Pancreas (tissue), 10 donors: Measurements from ENCODE around the gene SMC1A. TPM values are rescaled to one million over a fixed set of nuclear protein-coding genes. Genes with fewer than 3 reads are reported as not detected.

Experiments
- ATAC-seq, 4 donors: fragments of 200-7000 bp; cut with Tn5 transposase; one replicate each; pipeline versions ENCODE4 v1.8.0 to v1.9.1; 2020; ENCODE audit warnings: mild to moderate bottlenecking in 4 of 4, moderate library complexity in 4 of 4
- DNase-seq, 6 donors: peaks; one replicate each; pipeline ENCODE4 v3.0.0-alpha.2; 2020
- FAIRE-seq: peaks from 2 replicates; lab custom pipeline; 2012; peaks lifted over from hg19 to GRCh38; lab: Jason Lieb, UNC
- H3K27ac ChIP-seq, 4 donors: fragments of 200-600 bp; sonication (generic); 1 replicate in 3 of 4; 2 replicates in 1 of 4; pipeline versions ENCODE4 v1.5.0 to v1.8.0; 2020
- H3K27me3 ChIP-seq, 4 donors: fragments of 200-600 bp; one replicate each; pipeline ENCODE4 v1.8.0; 2021
- H3K36me3 ChIP-seq, 3 donors: fragments of 200-600 bp; sonication (generic) in 1 of 3; one replicate each; pipeline versions ENCODE4 v1.5.0 to v1.8.0; 2020 to 2021
- H3K4me1 ChIP-seq, 3 donors: fragments of 200-600 bp; one replicate each; pipeline ENCODE4 v1.8.0; 2021
- H3K4me3 ChIP-seq, 4 donors: fragments of 200-600 bp; sonication (generic) in 2 of 4; one replicate each; pipeline versions ENCODE4 v1.5.0 to v1.8.0; 2020 to 2021
- H3K9me3 ChIP-seq, 4 donors: fragments of 200-600 bp; one replicate each; pipeline ENCODE4 v1.8.0; 2021
- WGBS, 2 donors: extraction: QIAGEN DNeasy Blood & Tissue Kit; methylation state at CpG; one replicate each; pipeline ENCODE4 v1.1.7; 2013; 5-methylcytosine and 5-hydroxymethylcytosine counted together
- intact Hi-C, 3 donors: fragments of 100-400 bp; cut with DNase I; formaldehyde crosslinking; loops; one replicate each; pipeline versions ENCODE4 v1.11.1 to v1.14.2; 2022
- polyA plus RNA-seq, 2 donors: library from polyadenylated mRNA; stranded (reverse); fragments of 200-250 nt; gene quantifications; one replicate each; pipeline ENCODE4 v1.2.3, GENCODE V29; 2013
- total RNA-seq, 6 donors: library from RNA; stranded (reverse); fragmentation: NEBNext Ultra II Directional in 4 of 6; extraction: Animal tissue kit (Norgen Biotek cat#: 25700) in 4 of 6; gene quantifications; one replicate each; pipeline versions ENCODE4 v1.2.1 to v1.2.4, GENCODE V29; 2021 to 2023
- TF ChIP-seq, protein P1 (sequence below), 4 donors: fragments of 200-600 bp; sonication (generic) in 3 of 4; IDR thresholded peaks; one replicate each; pipeline versions ENCODE4 v1.5.0 to v1.8.0; 2021; ENCODE audit warnings: antibody characterized with exemption in 4 of 4
- donor health status: healthy with polysubstance abuse.
- donor health status: DM: no; HTN: no; CAD: no; lungs with moderate emphysema.
- donor health status: DM: no; HTN: no; CAD: no.
- donor health status: control.
- donor health status: control.
- donor health status: Bipolar disorder and iron deficiency.
- donor health status: DM: yes; HTN: yes; CAD: no.
- donor health status: DM: no; HTN: no; CAD: no.
- donor health status: DM: no; HTN: no; CAD: no.
- donor health status: DM: yes; HTN: yes; CAD: no.

SMC1A gene
- total and polyA plus RNA-seq, 8 donors: 6.1 to 38.2 (median 20.5) TPM

GRCh38 chrX:53379747-53380146, 42.7 kb downstream of the SMC1A start:
- H3K4me1 ChIP-seq: no peaks in the 10 kb centered on the region
- H3K4me3 ChIP-seq: no peak overlapping the region
- DNase-seq (no peak), ATAC-seq (no peak), FAIRE-seq (no peak)
- H3K36me3 ChIP-seq: peaks cover 0 to 38% (median 31%) of the 10 kb centered on the region in 3 donors
- H3K9me3 ChIP-seq: no peaks in the 10 kb centered on the region
- TF ChIP-seq, protein P1, sequence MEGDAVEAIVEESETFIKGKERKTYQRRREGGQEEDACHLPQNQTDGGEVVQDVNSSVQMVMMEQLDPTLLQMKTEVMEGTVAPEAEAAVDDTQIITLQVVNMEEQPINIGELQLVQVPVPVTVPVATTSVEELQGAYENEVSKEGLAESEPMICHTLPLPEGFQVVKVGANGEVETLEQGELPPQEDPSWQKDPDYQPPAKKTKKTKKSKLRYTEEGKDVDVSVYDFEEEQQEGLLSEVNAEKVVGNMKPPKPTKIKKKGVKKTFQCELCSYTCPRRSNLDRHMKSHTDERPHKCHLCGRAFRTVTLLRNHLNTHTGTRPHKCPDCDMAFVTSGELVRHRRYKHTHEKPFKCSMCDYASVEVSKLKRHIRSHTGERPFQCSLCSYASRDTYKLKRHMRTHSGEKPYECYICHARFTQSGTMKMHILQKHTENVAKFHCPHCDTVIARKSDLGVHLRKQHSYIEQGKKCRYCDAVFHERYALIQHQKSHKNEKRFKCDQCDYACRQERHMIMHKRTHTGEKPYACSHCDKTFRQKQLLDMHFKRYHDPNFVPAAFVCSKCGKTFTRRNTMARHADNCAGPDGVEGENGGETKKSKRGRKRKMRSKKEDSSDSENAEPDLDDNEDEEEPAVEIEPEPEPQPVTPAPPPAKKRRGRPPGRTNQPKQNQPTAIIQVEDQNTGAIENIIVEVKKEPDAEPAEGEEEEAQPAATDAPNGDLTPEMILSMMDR (IDR thresholded peaks at IDR 0.05): no peak
- intact Hi-C loops: no loop called here
- no peak overlapping the region for H3K27ac ChIP-seq
- 76 to 83% methylated on average over 4 of the region's 4 CpGs for WGBS, 2 donors
- H3K27me3 ChIP-seq: no peaks in the 10 kb centered on the region

GRCh38 chrX:53379008-53379710, 43.3 kb downstream of the SMC1A start:
- H3K36me3 ChIP-seq: peaks cover 0 to 38% (median 31%) of the 10 kb centered on the region in 3 donors
- FAIRE-seq (no peak), DNase-seq (no peak), ATAC-seq (no peak)
- no peak overlapping the region for H3K27ac ChIP-seq
- H3K9me3 ChIP-seq: no peaks in the 10 kb centered on the region
- TF ChIP-seq, protein P1 (IDR thresholded peaks at IDR 0.05): no peak
- H3K27me3 ChIP-seq: no peaks in the 10 kb centered on the region
- WGBS, 2 donors: 98 to 99% methylated on average over 3 of the region's 3 CpGs
- no peaks in the 10 kb centered on the region for H3K4me1 ChIP-seq
- no peak overlapping the region for H3K4me3 ChIP-seq
- intact Hi-C loops: no loop called here

DNA sequence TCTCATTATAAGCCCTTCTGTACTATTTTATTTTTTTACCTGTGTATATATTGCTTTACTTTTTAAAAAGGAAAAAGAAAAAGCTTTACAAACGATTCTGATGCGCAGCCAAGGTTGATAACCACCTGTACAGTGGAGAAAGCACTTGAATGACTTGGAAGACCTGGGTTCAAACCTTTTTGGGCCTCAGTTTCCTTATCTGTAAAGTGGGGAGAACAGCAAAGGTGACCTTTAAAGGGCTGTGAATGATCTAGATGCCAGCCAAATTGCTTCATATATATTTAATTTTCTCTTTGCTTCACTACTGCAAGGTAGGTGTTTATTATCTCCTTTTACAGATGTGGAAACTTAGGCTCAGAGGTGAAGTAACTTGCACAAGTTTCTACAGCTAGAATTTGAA, 45.0 kb downstream of the SMC1A start:
- DNase-seq (no peak), ATAC-seq (no peak), FAIRE-seq (no peak)
- Histone ChIP-seq H3K36me3 (peaks cover 0 to 27% (median 26%) of the 10 kb centered on the region in 3 donors), H3K9me3 (no peaks in the 10 kb centered on the region), H3K4me3 (no peak overlapping the region), H3K27ac (no peak overlapping the region), H3K4me1 (no peaks in the 10 kb centered on the region), H3K27me3 (no peaks in the 10 kb centered on the region)
- intact Hi-C loops: no loop called here
- TF ChIP-seq, protein P1 (IDR thresholded peaks at IDR 0.05): no peak
- 76 to 92% methylated on average over 2 of the region's 2 CpGs for WGBS, 2 donors

DNA sequence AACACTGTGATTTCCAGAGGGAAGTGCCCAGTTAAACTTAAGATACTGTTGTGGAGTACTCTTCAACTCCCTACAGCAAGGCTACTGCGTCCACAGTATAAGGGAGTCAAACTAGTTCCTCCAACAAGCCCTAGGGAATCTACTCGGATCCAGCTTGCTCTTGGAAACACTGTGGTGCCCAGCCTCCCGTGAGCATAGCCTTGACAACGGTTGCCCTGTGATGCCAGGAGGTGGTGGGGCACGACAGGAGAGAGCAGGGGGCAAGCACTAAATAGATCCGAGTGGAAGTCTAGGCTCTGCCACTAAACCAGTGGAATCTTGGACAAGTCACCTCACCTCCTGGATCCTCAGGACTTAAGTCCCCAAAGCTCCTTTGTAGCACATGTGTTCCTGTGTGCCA, 45.6 kb downstream of the SMC1A start:
- no peak for FAIRE-seq
- intact Hi-C loops: no loop called here
- peaks cover 0 to 22% (median 21%) of the 10 kb centered on the region in 3 donors for H3K36me3 ChIP-seq

GRCh38 chrX:53374923-53375322, 47.5 kb downstream of the SMC1A start:
- Histone ChIP-seq H3K9me3 (no peaks in the 10 kb centered on the region), H3K27me3 (no peaks in the 10 kb centered on the region), H3K4me1 (no peaks in the 10 kb centered on the region), H3K36me3 (peaks cover 0 to 9% (median 8%) of the 10 kb centered on the region in 3 donors), H3K27ac (no peak overlapping the region), H3K4me3 (no peak overlapping the region)
- no peak for ATAC-seq
- TF ChIP-seq, protein P1 (IDR thresholded peaks at IDR 0.05): no peak
- FAIRE-seq: no peak
- intact Hi-C loops: no loop called here
- DNase-seq: no peak

More for the DNA sequence above, 45.6 kb downstream of the SMC1A start:
- no peaks in the 10 kb centered on the region for H3K27me3 ChIP-seq
- DNase-seq: no peak
- TF ChIP-seq, protein P1 (IDR thresholded peaks at IDR 0.05): no peak
- H3K4me3 ChIP-seq: no peak overlapping the region
- WGBS, 2 donors: 90 to 94% methylated on average over 6 of the region's 6 CpGs
- no peak overlapping the region for H3K27ac ChIP-seq
- no peaks in the 10 kb centered on the region for H3K9me3 ChIP-seq
- no peak for ATAC-seq
- H3K4me1 ChIP-seq: no peaks in the 10 kb centered on the region
